Right lobe of liver (tissue), 6 donors: ENCODE data around the gene MYMK. TPM values are rescaled to one million over a fixed set of nuclear protein-coding genes. Genes with fewer than 3 reads are reported as not detected.

Source experiments
- ATAC-seq, 4 donors: fragments of 200-7000 bp; cut with Tn5 transposase; one replicate each; pipeline ENCODE4 v1.9.1; 2020; ENCODE audit warnings: mild to moderate bottlenecking in 4 of 4, moderate library complexity in 4 of 4
- DNase-seq, 3 donors: peaks; one replicate each; pipeline ENCODE4 v3.0.0-alpha.2; 2020
- H3K27ac ChIP-seq, 3 donors: fragments of 200-600 bp; one replicate each; pipeline ENCODE4 v1.8.0; 2022
- H3K27me3 ChIP-seq, 2 donors: fragments of 200-600 bp; one replicate each; pipeline ENCODE4 v1.8.0; 2022
- H3K36me3 ChIP-seq, 4 donors: fragments of 200-600 bp; sonication (generic) in 1 of 4; one replicate each; pipeline versions ENCODE4 v1.5.1 to v1.8.0; 2017 to 2022; ENCODE audit warnings: control low read depth in 1 of 4
- H3K4me1 ChIP-seq, 4 donors: fragments of 200-600 bp; sonication (generic) in 1 of 4; one replicate each; pipeline versions ENCODE4 v1.5.1 to v1.8.0; 2017 to 2022; ENCODE audit warnings: control low read depth in 1 of 4
- H3K4me3 ChIP-seq, 3 donors: fragments of 200-600 bp; one replicate each; pipeline ENCODE4 v1.8.0; 2022
- H3K9me3 ChIP-seq, 4 donors: fragments of 200-600 bp; sonication (generic) in 1 of 4; one replicate each; pipeline versions ENCODE4 v1.5.1 to v1.8.0; 2017 to 2022; ENCODE audit warnings: control low read depth in 1 of 4
- CTCF ChIP-seq, 4 donors: fragments of 200-600 bp in 3 of 4; fragments of 450-650 bp in 1 of 4; IDR thresholded peaks; one replicate each; pipeline versions ENCODE4 v1.5.1 to v1.8.0; 2016 to 2022; ENCODE audit warnings: antibody characterized with exemption in 4 of 4, mild to moderate bottlenecking in 2 of 4
- POLR2A ChIP-seq: fragments of 450-650 bp; IDR thresholded peaks from one replicate; pipeline ENCODE4 v1.6.1; 2017; ENCODE audit warnings: antibody characterized with exemption, mild to moderate bottlenecking
- WGBS: methylation state at CpG from one replicate; pipeline ENCODE4 v1.1.6; 2018; ENCODE audit warnings: low coverage, low lambda C conversion rate; ENCODE audit not compliant: insufficient coverage; ENCODE audit errors: missing lambda C conversion rate; 5-methylcytosine and 5-hydroxymethylcytosine counted together
- intact Hi-C, 2 donors: fragments of 100-400 bp; cut with DNase I; formaldehyde crosslinking; loops; one replicate each; pipeline versions ENCODE4 v1.11.2 to v1.14.1; 2022
- total RNA-seq, 6 experiments: library from RNA; depleted of rRNA in 2 of 6; stranded (reverse); fragments of >200 nt in 2 of 6; fragmentation: NEBNext Ultra II Directional in 3 of 6; extraction: Animal tissue kit (Norgen Biotek cat#: 25700) in 3 of 6; gene quantifications; one replicate each; pipeline versions ENCODE4 v1.1.0 to v1.2.4, GENCODE V29; 2016 to 2023
- donor health status: DM: no; HTN: yes; CAD: no.
- donor health status: DM: no; HTN: no; CAD: no.
- donor health status: DM: no; HTN: no; CAD: no.
- donor health status: DM: no; HTN: yes; CAD: no.
- donor health status: DM: no; HTN: yes; CAD: no.

The MYMK gene
- total RNA-seq, 6 experiments from 2014 or later: not detected

GRCh38 chr9:133519693-133520092, 5.1 kb downstream of the MYMK start:
- ATAC-seq: peak in 1 of 4 donors; percentile 2
- intact Hi-C loops: loop anchor here (10.0 kb wide), 2 partner anchors 65 to 215 kb away; partner anchors contain the start of gene SARDH (in 1 of the 2)
- WGBS: 82% methylated on average over 4 of the region's 7 CpGs
- TF ChIP-seq CTCF (IDR thresholded peaks at IDR 0.05): no peak
- Histone ChIP-seq H3K9me3 (no peaks in the 10 kb centered on the region), H3K27me3 (no peaks in the 10 kb centered on the region), H3K36me3 (no peaks in the 10 kb centered on the region), H3K27ac (no peak overlapping the region), H3K4me3 (no peak overlapping the region), H3K4me1 (peaks cover 0 to 28% (median 9%) of the 10 kb centered on the region in 4 donors)
- no peak for DNase-seq

- DNase-seq: no peak
- TF ChIP-seq POLR2A (no peak), CTCF (IDR thresholded peaks at IDR 0.05) (no peak)
- Histone ChIP-seq H3K27me3 (no peaks in the 10 kb centered on the region), H3K9me3 (no peaks in the 10 kb centered on the region), H3K36me3 (no peaks in the 10 kb centered on the region), H3K4me3 (no peak overlapping the region), H3K4me1 (peaks cover 0 to 28% (median 9%) of the 10 kb centered on the region in 4 donors), H3K27ac (no peak overlapping the region)
- 93% methylated on average over 12 of the region's 27 CpGs for WGBS
- intact Hi-C loops: no loop called here
- ATAC-seq: no peak
Measured at GRCh38 chr9:133518706-133519449, 5.9 kb downstream of the MYMK start.

DNA sequence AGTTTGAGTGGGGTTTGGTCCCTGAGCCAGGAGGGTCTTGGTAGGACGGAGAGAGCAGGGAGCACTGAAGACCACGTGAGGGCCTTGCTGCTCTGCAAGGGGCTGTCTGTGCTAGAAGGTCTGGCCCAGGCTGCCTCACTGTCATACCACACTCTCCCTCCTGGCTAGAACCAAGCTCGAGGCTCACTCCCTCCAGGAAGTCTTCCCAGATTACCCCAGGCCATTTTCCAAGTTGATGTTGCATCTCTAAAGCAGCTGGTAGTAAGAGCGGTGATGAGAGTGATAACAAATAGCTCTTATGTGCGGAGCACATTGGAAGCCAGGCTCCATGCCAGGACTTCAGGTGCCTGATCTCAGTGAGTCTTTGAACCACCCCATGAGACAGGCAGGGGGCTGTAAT, 6.6 kb downstream of the MYMK start:
- intact Hi-C loops: no loop called here
- no peak overlapping the region for H3K4me3 ChIP-seq
- DNase-seq (no peak), ATAC-seq (no peak)
- no peaks in the 10 kb centered on the region for H3K27me3 ChIP-seq
- H3K36me3 ChIP-seq: no peaks in the 10 kb centered on the region
- no peaks in the 10 kb centered on the region for H3K9me3 ChIP-seq
- peaks cover 0 to 28% (median 9%) of the 10 kb centered on the region in 4 donors for H3K4me1 ChIP-seq
- no CpG with 5 or more reads among the region's 5 CpGs for WGBS
- H3K27ac ChIP-seq: no peak overlapping the region
- TF ChIP-seq POLR2A (no peak), CTCF (IDR thresholded peaks at IDR 0.05) (no peak)

DNA sequence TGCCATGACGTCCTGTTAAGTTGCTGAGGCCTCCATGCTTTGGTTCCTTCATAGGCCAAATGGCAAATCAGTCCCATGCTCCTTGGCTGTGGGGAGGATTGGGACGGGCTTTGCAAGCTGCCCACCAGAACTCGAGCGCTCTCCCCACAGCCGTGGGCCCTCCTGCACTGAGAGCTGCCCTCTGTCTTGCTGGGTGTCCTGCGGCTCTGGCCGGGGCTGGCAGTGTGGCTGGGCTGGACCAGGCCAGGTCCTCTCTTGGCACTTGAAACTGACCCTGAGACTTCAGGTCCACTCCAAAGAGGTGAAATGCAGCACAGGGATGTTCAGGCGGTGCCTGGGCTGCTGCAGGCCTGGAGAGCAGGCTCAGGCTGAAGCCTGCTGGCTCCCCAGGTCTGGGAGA, 7.0 kb downstream of the MYMK start:
- intact Hi-C loops: no loop called here
- H3K4me3 ChIP-seq: no peak overlapping the region
- TF ChIP-seq POLR2A: no peak
- TF ChIP-seq CTCF (IDR thresholded peaks at IDR 0.05): no peak

More for the DNA sequence above, 7.0 kb downstream of the MYMK start:
- Histone ChIP-seq H3K4me1 (peaks cover 0 to 28% (median 9%) of the 10 kb centered on the region in 4 donors), H3K27ac (no peak overlapping the region), H3K27me3 (no peaks in the 10 kb centered on the region), H3K9me3 (no peaks in the 10 kb centered on the region), H3K36me3 (no peaks in the 10 kb centered on the region)
- WGBS: 87% methylated on average over 3 of the region's 8 CpGs
- DNase-seq: no peak
- no peak for ATAC-seq
